IPS DF 4.7 (cell line): Measurements from ENCODE around the gene SMIM32.
A peak's percentile ranks its signal among the peaks of the same experiment; 100 is the strongest.

Experiments used
- DNase-seq: peaks from one replicate; pipeline ENCODE4 v3.0.0-alpha.2; 2013; ENCODE audit warnings: low spot score; ENCODE audit errors: extremely low read depth

Gene SMIM32

GRCh38 chr5:136207631-136208030 lies 14.7 kb upstream of the SMIM32 start:
- no peak for DNase-seq

DNA sequence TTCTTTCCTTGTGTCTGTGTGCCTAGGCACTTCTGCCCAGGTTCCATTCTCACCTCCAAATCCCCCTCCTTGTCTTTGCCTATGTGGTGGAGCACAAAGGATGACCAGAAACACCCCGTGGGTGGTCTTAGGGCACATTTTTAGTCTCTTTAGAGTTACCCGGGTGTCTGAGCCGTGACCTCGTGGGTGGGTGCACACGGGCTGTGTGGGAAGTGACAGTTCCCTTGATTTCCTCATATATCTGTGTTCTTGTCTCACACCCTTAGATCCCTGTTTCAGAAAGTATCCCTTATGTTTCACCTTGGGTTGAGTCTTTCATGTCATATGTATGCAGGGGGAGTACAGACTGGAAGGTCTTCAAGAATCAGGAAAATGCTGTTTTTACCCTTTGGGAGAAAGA lies 13.4 kb upstream of the SMIM32 start:
- DNase-seq = no peak

- no peak for DNase-seq
Observed at GRCh38 chr5:136205941-136206340, 13.0 kb upstream of the SMIM32 start.

DNA sequence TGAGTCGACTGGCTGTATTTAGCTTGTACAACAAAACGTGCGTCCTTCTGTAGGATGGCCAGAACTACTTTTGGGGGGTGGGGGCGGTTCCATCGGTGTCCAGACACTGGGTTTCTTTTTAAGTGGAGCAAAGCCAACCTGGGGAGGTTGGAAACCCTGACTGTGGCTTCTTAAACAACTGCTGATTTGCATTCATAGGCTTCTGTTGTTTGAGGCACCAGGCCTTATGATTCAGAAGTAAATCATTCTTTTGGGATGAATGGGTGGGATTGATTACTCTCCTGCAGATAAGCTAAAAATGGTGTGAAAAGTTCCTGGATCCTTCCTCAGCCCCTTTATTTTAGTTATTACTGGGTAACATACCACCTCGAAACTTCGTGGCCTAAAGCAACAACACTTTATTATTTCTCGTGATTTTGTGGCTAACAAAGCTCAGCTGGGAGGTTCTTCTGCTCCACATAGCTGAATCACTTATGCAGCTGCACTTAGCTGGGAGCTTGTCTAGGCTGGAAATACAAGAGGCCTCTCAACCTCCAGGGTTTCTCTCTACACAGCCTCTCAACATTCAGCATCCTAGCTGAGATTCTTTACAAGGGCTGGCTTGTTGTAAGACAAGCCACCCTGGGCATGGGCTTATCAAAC lies 12.2 kb upstream of the SMIM32 start:
- DNase-seq = no peak

DNA sequence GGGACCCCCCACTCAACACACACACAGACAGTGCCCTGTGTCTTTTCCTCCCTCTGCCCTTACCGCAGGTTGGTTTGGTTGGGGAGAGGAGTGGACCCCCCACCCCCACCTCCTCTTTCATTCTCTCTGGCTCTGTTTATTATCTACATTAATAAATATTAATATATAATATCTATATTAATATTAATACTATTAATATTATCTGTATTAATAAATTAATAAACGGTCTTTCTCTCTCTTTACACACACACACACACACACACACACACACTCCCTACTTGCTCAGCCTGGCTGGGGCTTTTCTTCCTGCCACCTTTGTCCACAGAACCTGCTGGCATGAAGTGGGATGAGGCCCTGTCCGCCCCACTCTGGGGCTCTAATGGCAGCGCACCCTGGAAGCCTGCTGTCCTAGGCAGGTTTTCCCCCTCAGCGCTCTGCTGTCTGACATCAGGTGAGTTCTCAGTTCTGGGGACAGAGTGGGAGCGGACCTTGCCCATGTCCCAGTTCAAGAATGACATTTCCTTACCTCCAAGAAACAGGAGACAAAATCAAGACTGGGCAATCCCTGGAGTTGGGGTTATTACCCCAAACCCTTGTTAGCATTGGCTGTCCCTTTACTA lies 10.5 kb upstream of the SMIM32 start:
- DNase-seq = no peak

GRCh38 chr5:136202469-136203205 lies 9.7 kb upstream of the SMIM32 start:
- DNase-seq = peak; percentile 64

DNA sequence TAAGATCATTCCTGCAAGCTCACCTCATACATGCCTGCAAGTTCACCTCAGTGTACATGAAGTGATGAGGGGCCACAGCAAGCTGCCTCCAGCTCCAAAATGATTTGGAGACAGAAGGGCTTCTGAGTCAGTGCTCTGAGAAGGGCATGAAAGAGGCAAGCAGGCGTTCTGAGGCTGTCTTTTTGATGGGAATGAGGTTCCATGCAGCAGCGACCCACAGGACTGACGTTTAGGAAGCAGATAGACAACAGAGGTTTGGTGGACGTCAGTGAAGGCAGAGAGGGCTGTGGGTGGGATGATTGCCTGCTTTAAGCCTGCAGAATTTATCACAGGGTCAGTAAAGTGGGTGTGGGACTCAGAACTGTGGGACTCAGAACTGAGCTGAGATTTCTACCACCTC lies 8.9 kb upstream of the SMIM32 start:
- no peak for DNase-seq

DNA sequence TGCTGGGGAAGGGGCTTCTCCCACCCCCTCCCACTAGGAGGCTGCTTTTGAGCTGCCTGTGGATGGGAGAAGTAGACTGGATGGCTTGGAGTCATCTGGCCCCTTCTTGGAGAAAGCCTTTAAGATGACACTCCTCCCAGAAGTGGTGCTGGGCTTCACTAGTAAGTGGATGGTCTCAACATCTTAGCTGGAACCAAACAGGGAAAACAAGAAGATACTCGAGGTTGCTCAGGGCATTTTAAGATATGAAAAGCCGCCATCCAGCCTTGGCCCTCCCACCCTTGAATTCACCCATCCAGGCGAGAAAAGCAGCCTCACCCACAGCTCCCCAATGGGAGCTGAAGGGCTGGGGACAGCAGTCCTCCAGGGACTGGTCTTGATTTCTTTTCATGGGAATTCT lies 7.8 kb upstream of the SMIM32 start:
- DNase-seq = no peak

- no peak for DNase-seq
Observed at GRCh38 chr5:136200130-136200529, 7.2 kb upstream of the SMIM32 start.

GRCh38 chr5:136199408-136199807 lies 6.4 kb upstream of the SMIM32 start:
- no peak for DNase-seq

GRCh38 chr5:136198453-136198852 lies 5.5 kb upstream of the SMIM32 start:
- no peak for DNase-seq

- no peak for DNase-seq
Observed at GRCh38 chr5:136197462-136198142, 4.6 kb upstream of the SMIM32 start.

DNA sequence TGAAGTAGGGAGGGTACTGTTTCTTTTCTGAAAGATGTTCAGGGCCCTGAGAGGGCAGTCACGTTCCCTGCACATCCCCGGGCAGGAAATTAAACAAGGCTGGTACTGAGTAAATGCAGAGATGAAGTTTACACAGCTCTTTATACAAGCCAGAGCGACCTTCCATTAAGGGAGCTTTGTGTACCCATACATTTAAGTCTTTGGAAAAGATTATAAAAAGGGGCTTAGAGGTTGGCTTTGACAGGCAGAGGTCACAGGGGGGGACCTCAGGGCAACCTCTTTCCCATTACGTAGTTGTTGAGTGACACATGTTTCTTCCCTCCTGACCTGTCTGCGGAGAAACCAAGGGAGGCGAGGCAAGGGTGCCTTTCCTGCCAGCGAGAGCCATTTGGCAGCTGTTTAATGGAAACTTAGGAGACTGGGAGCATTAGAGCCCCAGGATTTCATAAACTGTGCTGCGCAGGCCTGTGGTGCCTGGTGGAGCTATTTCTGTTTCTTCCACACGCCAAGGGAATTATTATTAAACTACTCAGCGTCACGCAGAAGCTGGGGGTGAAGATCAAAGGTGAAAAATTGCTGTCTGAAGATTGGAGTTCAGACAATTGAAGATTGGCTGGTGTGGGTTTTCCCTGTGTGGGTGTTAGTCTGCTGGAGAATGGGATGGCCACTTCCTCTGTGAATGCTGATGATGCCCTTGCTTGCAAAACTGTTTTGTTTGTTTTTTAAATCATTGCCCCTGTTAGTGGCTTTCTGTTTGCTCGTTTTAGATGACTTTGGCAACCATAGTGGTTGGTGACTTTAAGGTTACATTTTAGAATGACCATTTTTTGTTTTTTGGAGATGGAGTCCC lies 3.2 kb upstream of the SMIM32 start:
- no peak for DNase-seq

- no peak for DNase-seq
Observed at GRCh38 chr5:136194576-136194975, 1.6 kb upstream of the SMIM32 start.

DNA sequence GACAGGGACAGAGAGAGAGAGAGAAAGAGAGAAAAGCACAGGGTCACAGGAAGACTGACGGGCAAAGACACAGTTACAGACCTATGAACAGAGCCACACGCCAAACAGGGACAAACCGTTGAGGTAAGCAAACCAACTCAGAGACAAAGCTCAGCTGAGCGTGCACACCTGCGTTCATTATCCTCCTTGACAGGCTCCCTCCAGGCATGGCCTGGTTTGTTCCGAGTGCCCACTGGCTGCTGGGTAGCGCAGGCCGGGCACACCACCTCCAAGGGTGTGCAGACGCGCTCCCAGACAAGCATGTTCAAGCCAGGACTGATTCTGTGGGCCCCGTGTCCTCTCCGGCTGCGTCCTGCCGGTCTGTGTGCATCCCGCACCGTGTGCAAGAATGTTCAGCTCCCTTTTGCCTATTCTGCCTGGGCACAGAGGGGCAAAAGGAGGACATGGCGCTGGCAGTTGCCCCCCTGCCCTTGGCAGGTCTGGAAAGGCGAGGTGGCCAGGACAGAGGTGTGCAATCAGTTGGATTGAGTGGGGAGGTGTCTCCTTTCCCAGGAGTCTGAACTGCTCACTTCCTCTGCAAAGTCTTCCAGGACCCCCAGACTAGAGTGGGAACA lies 467 bp upstream of the SMIM32 start:
- no peak for DNase-seq

DNA sequence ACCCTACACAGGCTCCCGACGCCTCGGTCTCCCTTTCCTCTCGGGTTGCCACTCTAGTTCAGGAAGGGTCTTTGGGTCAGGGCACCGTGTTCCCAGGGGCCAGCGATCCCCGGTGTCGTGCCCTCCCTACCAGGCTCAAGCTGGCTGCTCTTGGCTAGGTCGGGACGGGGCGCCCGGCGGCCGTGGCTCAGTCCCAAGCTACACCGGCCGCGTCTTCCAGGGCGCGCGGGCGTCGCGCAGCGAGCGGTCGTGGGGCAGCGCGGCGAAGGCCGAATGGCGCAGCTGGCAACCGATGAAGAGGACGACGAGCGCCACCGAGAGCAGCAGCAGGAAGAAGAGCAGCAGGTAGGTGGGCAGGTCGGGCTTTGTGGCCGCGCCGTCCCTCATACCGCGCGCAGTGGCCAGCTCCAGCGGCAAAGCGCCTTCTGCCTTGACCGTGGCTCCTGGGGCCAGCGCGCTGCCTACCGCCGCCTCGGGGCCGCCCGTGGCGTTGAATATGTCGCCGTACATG lies 892 bp downstream of the SMIM32 start:
- no peak for DNase-seq

DNA sequence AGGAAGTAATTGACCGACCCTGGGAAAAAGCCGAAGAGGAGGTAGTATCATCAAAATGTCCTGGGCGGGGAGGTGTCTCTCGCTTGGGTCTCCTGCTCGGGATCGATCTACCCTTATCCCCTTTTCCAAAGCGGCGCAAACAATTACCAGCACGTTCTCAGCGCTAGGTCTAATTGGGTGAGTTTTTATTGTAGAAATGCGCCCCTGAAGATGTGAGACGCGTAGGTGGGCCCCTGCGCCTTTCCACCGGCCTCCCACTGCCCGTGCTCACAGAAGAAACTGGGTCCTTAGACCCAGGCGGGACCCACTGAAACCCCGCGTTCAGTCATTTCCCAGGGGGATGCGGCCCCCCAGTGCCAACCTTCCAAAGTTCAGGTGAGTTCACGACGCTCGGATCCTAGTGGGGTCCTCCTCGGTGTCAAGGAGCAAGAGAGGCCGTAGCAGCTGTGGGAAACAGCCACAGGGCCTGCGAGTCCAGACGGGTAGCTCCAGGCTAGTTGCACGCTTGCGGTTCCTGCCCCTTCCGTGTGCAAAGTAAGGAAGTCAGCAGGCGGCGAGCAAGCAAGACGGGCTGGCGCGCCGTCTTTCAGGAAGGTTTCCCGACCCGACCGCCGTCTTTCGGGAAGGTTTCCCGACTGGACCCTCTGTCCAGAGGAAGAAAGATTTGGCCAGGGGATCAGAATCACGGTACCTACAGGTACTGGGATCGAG lies 1.5 kb downstream of the SMIM32 start:
- no peak for DNase-seq

DNA sequence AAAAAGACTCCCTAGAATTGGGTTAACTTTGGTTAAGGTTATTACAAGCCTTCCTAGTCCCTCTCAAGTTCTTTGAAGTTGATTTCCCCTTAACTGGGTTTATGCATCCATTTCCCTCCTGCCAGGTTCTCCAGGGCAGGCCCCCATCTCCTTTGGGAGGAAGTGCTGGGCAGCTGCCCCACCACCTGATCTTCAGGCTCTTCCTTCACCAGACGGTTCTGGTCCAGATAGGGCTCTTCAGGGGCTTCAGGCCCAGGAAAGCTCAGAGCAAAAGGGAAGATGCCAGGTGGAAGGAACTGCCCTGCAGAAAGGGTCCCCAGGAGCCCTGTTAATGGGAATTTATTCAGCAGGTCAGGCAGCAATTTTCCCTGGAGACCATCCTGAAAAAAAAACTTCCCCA lies 2.1 kb downstream of the SMIM32 start:
- no peak for DNase-seq

GRCh38 chr5:136190091-136190720 lies 2.8 kb downstream of the SMIM32 start:
- no peak for DNase-seq

DNA sequence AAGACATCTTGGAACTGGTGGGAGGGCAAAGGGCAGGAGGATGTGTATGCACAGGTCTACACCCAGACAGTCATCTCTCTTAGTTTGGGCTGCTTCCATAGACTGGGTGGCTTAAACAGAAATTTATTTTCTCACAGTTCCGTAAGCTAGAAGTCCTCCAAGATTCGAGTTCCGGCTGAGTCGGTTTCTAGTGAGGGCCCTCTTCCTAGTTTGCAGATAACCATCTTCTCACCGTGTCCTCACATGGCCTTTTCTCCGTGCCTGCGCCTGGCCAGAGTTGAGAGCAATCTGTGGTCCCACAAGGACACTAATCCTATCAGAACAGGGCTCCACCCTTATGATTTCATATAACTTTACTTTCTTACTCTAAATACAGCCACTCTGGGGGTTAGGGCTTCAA lies 4.1 kb downstream of the SMIM32 start:
- no peak for DNase-seq
